Lower leg skin (tissue), 3 donors: ENCODE data around the gene ERC1.

Source experiments
- CTCF ChIP-seq, 3 donors: fragments of 450-650 bp; IDR thresholded peaks; one replicate each; pipeline ENCODE4 v1.5.1; 2016; ENCODE audit warnings: antibody characterized with exemption in 3 of 3, mild to moderate bottlenecking in 3 of 3, moderate library complexity in 2 of 3
- POLR2A ChIP-seq, 2 donors: fragments of 450-650 bp; IDR thresholded peaks; one replicate each; pipeline ENCODE4 v1.6.1; 2016 to 2017; ENCODE audit warnings: antibody characterized with exemption in 2 of 2, mild to moderate bottlenecking in 1 of 2, moderate library complexity in 1 of 2

- TF ChIP-seq POLR2A (IDR thresholded peaks at IDR 0.05) (no peak), CTCF (IDR thresholded peaks at IDR 0.05) (no peak)
Measured at GRCh38 chr12:1019283-1019682, 28.3 kb downstream of the ERC1 start.
